Measurements from ENCODE around the gene MCM3AP.

Gene MCM3AP

DNA sequence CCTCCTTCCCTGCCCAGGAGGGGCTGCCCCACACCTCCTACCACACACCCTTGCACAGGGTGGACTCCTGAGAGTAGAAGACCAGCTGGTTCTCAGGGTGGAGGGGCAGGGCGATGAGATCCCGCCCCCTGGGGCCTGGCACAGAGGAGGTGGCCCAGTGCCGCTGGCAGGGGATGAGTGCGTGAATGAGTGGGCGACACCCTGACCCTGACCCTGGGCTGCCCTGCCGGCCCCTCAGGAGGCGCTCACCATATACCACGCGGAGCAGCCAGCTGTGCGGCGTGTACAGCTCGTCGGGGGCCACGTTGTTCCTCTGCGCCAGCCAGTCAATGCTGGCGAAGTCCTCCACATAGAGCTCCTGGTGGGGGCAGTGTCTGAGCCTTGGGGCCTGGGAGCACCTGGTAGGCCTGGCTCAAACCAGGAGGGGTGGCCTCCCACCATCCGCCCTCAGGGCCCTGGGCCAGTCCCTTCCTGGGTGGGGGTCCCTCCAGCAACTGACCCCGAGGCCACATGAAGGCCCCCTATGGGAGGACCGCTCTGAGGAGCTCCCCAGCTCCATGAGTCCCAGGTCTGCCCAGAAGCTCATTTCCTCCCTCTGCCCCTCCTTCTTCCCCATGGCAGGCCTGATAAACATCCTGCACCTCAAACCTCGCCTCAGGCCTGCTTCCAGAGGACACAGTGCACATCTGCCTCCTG lies 69.8 kb downstream of the MCM3AP start:
- DNase-seq = no peak

DNA sequence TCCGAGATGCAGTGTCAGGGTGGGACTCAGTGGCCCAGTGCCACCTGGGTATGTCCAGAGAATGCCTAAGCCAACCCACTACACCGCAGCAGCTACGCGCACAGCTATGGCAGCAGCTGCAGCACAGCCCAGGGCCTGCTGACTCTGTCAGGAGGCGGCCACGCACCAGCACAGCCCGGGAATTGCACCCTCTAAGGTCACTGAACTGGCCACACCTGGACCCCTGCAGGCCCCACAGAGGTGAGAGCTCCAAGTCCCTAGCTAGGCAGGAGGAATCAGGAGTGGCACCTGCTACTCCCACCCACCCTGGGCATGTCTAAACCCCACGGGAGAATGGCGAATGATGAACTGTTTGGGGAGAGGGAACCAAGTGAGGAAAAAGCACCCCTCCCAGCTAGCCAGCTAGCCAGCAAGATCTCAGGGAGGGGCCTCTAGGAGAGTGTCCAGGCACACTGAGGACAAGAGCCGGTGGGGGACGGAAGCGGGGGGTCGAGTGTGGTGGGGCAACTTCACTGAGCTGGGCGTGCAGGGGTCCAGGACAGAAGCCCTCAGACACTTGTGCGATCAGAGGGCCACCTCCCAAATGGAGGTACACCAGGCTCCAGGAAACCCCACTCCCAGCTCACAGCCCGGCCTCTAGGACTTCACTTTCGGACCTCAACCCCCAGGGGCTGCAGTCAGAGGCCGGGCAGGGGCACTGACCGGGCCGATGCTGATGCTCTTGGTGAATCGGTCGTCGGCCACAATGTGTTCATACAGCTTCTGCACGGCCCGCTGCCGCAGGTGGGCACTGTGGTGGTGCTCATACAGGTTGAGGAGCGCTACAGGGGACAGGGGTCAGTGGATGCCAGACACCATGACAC lies 70.7 kb downstream of the MCM3AP start:
- no peak for DNase-seq

DNA sequence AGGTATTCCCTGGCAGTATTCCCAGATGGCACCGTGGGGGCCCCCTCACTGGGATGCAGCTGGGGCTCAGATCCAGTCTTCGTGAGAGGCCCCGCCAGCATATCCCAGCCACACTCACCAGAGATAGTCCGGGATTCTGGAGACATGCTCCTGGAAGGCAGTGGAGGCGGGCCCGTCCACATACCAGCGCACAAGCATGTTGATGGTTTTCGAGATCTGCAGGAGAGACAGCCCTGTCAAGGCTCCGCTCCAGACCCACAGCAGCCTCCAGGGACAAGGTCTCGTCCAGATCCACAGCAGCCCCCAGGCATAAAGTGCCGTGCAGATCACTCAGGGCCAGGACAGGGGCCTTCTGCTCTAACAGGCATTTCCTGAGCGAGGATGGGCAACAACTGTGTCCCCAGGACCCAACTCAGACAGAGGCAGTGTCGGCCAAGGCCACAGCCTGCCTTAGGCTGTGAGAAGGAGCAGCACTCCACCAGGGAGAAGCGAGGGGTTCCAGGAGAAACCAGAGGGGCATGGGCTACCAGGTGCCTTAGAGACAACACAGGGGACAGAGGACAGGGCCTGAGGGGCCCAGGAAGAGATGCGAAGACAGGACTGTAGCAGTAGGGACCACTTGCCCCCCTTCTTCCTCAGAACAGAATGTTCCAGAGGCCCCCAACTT lies 71.7 kb downstream of the MCM3AP start:
- no peak for DNase-seq

DNA sequence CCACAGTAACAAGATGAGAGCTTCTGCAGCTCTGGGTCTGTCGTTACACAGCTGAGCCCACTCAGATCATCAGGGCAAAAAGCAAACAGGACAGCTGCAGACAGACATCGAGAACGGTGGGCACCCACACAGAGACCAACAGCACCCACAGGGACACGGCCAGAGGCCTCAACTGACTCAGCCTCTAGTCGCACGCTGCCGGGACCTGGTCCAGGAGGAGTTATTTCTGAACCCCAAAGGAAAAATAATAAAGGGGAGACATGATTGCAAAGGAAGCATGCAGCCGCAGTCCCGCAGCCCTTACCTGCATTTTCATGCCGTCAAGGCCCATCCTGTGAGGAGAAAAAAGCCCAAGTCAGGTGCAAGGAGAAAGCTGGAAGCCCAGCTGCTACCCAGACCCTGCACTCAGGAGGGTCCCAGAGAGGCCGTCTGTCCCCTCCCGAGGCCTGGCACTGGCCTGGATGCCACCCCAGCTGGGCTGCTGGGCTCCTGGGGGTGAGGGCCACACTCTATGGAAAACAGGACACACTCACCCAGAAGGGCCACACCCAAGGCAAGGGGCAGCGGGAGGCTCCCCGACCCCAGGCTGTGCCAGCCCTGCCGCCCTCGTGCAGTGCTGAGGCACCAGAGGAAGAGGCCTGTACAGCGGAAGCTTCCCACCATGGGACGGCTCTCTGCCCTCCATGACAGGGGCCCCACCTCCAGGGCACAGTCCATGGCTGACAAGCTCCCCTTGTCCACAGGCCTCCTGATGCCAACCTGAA lies 72.5 kb downstream of the MCM3AP start:
- no peak for DNase-seq

DNA sequence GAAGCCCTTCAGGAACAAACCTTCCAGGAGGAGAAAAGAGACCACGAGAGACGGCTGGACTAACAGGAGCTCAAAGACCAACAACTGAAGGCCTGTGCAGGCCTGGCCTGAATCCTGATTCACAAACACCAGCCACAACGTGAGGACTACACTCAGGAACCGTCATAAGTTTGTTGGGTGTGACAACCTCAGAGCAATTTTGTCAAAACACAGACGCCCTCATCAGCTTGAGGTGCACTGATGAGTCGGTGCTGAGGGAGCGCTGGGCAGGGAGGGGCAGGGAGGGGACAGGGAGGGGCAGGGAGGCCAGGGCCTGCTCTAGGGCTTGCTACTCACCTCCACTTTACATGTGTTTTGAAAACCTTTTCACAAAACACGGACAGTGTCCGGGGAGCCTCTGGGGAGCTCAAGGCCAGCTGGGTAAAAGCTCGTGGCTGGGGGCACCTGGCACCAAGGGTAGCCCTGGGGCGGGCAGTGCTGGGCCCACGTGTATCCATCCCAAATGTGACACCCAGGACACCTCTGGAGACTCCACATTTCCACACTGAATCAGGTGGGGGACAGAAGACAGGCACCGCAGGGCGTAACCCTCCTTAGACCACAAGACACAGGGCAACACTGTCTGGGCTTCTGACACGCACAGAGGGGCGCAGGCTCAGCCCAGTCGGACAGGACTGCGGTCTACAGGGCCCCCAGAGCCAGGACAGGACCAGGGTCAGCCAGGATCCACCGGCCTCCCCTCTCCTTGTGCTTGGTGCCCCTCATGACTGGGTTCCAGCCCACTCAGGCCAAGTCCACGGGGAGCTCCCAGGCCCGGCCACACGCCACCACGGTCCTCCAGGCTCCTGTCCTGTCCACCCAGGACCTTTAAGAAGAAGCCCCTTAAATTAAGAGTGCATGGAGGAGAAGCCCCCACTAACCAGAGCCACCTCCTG lies 73.4 kb downstream of the MCM3AP start:
- DNase-seq = no peak

DNA sequence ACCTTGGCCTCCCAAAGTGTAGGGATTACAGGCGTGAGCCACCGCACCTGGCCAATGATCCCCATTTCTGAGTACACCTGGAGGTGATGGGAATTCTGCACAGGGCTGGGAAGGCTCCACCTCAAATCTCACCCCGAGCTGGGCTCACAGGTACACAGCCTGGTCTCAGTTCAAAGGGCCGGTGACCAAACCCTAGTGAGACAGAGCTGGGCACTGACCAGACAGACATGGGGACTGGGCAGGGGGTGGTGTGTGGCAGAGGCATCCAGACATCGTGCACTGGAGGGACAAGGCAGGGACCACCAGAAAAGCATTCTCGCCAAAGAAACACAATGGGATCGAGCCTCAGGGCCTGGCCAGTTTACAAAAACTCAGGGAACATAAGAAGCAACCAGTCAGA lies 74.0 kb downstream of the MCM3AP start:
- DNase-seq = no peak

DNA sequence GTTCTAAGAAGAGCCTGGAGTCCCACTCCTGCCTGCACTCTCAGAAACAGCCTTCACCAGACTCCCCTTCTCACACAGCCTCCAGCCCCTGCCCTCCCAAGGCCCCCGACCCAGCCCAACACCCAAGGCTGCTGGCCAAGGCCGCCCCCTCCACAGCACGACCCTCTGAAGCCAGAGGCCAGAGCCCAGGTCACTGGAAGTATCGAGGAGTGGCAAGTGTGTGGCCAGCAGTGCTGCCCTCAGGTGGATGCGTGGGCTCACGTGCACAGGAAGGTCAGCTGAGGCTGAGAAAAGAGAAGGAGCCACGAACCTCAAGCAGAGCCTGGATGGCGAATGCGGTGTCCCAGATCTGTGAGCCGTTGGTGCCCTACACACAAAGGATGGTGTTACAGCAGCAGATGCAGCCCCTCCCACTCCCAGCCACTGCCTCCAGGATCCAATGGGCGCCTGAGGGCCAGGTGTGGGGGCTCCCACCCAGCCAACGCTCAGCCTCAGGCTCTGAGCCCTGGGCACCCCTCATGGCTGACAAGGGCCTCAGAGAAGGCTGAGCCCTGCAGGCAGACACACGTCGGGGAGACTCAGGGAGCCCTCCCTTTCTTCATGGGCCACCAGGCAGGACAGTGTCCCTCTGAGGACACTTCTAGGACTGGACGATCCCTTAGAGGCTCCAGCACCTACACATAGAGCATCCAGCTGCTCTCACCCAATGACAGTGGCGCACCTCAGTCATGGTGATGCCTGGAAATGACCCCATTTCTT lies 74.9 kb downstream of the MCM3AP start:
- DNase-seq = no peak

DNA sequence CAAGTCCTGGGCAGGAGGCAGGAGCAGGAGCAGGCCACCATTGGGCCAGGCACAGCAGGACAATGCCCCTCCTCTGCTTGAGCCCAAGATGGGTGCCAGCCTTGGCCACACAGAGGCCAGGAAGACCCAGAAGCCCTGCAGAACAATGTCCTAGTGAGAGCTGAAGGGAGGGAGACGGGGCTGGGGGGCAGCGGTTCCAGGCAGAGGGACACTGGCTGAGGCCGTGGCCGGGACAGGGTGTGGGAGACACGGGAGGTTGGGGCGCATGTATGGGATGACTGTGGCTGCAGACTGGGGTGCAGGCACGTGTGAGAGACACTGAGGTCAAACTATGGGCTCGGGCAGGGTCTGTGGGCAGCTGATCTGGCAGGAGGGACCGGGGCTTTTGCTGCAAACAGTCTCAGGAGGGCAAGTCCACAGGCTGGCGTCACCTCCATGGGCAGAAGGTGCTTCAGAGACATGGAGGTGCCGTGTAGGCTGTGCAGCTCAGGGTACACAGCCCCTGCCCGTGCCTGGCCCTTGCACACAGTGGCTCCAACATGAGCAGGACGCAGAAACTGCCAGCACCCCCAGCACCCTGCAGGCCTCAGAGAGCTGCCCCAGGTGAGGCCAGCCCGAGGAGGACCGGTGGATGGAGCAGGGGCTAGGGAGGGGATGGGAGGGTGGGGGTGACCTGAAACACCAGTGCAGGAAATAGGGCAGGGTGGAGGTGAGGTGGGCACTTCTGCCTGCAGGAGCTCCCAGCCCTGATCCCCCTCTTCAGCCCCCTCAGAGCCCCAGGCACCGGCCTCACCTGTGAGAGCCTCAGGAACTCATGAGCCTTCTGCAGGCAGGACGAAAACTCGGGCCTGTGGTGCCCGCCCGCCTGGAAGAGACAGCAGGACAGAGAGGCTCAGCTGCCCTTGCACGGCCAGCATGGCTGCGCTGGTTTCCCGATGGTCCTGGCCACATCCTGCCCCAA lies 76.4 kb downstream of the MCM3AP start:
- DNase-seq = no peak

DNA sequence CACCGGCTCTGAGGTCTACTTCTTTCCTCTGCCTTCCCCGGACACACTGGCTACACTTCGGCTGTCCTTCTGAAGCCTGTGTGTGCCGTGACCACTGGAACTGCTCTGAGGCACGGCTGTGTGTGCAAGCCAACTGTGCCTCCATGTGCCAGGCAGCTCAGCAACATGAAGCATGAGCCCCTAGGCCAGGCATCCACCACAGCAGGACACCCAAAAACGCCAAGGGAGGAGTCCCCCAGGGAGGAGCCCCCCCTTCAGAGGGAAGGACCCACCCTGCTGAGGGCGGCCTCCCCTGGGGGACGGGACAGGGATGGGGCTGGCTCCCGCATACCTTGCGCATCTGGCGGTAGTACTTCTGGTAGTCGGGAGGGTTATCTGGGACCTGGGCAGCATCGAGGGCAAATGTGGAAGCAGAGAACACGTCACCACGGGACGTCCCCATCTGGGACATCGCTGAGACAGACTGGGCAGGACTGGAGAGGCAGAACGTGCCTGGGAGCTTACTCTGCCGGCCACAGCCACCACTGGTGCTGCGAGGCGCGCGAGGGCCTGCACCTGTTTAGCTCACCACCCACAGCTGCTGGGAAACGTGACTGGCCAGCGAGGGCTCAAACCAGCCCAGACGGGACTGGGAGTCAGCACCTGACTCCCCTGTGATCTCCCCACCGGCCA lies 77.4 kb downstream of the MCM3AP start:
- DNase-seq = no peak

DNA sequence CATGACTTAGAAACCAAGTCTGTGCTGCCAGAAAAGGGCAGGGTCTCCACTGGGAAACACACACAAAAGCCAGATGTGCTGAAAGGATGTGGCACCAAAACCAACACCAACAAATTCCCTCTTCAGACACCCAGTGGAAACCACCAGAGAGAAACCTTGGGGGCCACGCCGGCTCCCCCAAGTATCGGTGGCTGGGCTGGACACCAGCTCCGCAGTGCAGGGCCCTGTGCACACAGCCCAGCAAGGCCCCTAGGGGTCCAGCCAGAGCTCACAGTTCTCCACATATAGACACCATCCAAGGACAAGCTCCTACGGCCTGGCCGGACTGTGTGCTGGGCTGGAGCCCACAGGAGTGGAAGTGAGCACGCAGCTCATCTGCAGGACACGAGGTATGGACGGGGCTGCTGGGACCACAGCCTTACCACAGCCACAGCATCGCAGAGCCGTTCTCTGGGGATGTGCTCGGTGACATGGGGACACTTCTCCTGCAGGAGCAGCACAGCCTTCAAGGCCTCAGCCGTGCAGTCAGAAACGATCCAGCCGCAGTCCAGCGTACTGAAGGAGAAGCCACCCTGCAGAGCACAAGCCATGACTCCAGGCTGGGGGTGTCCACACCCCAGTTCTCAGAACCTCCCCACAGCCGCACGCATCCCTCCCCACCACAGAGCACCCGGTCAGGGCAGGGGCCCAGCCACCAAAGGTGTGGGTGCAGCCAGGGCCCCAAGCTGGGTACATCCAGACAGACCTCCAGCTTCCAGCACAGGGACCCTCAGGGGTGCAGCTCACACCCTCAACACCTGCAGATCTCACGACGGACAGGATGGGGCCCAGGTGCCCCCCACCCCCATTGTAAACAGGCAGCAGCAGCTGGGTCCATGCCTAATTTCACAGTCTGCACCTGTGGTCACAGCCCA lies 78.1 kb downstream of the MCM3AP start:
- DNase-seq = no peak

DNA sequence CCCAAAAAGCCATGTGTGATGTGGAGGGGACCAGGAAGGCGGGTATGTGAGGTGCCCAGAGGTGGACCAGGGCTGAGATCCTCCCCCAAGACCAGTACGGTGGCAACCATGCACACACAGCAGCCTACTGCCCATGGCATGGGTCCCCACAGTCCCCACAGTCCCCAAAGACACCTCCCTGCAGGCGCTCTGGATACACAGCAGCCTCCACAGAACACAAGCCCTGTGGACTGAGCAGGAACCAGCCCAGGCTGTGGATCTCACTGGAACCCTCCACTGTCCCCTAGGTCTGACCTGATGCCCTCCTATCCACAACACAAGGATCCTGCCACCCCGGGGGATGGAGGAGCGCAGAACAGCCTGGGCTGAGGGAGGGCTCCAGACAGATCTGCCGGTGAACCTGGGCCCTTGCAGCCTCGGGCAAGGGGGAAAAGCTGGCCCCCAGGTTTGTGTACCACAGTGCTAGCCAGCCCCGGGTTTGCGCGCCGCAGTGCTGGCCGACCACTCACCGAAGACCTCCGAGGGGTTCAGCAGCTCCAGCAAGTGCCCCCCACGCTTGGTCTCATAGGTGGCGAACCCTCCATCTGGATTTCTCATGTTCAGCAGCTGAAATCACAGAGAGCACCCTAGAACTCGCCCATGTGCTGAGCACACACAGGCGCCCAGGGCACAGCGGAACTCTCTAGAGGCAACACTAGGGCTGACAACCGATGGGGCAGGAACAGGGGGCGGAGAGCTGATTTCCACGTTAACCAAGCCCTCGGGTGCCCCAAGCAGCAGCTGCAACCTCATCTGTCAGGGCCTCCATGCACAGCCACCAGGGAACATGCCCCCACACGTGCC lies 79.0 kb downstream of the MCM3AP start:
- DNase-seq = no peak

DNA sequence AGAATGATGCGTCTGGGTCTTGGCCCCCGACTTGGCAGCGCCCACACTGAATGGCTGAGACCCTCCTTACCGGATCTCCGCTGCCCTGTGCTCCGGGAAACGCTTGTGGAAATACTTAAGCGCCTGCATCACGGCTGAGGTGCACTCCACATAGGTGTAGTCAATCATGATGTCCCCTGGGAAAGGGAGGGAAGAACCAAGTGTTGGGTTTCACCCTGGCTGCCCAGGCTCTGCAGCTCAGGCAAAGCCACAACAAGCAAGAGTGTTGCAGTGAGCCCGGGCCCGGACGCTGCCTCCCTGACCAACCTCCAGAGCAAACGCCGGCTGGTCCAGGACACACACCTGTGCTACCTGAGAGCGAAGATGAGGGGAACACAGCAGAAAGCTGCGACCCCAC lies 79.6 kb downstream of the MCM3AP start:
- DNase-seq = peak in 1 of 3 experiments; percentile 92

DNA sequence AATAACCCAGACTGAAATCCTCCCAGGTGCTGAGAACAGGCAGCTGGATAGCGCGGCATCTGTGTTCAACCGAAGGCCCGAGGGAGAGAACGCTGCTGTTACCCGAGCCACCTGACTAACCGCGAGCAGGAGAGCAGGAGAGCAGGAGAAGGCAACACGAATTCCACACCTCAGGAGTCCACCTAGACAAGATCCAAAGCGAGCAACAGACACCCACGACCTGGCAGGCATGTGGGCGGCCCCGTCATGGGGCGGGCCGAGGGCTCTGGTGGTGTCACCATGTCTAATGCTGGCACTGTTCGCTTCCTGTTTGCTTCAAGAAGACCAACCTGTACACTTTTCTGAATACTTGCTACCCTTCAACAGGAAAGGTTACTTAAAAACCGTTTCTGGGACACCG lies 80.2 kb downstream of the MCM3AP start:
- DNase-seq = peak in 1 of 3 experiments; percentile 53

DNA sequence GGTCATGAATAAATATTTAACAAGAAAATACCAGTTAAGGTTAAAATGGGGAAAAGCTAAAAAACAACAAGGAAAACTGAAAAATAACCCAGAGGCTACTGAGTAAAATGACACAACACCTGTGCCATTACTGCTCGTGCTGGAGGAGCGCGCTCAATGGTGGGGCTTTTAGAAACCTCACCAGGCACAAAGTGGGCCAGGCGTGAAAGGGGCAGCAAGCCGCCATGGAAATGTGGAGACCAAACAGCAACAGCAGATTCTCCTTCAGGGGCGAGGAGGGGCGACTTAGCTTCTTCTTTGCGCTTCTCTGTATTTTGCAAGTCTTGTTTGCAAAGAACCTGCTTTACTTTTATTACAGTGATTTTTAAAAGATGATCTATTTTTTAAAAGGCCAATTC lies 82.2 kb downstream of the MCM3AP start:
- no peak for DNase-seq

DNA sequence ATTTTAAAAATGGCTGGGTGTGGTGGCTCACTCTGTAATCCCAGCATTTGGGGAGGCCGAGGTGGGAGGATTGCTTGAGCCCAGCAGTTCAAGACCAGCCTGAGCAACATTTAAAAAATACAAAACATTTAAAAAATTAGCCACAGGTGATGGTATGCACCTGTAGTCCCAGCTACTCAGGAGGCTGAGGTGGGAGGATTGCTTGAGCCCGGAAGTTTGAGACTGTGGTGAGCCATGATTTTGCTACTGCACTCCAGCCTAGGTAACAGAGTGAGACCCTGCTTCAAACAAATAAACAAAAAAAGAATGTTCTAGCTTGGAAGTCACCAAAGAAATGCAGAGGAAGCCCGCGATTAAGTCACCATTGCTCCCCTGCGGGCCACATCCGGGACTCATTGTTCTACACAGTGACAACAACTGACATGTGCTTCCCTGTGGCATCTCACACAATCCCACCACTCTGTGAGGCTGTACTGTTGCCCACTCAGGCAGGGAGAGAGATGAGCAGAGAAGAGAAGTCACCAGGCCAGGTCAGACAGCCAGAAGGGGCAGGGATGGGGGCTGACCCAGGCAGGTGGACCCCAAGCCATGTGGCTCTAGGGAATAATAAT lies 82.7 kb downstream of the MCM3AP start:
- no peak for DNase-seq

All from NCI-H1417 (cell line).